AG04450 (cell line): ENCODE measurements around the gene SEC24B. TPM values are rescaled to one million over a fixed set of nuclear protein-coding genes. Genes with fewer than 3 reads are reported as not detected.

Source experiments
- CTCF ChIA-PET: fragments of 300-600, 350-600 bp; formaldehyde crosslinking; extraction: SDS; loops from one replicate; lab custom pipeline; 2022; ENCODE audit warnings: antibody characterized with exemption, inconsistent platforms; lab: Charles Lee
- POLR2A ChIA-PET: fragments of 350-600 bp; formaldehyde crosslinking; extraction: SDS; loops from one replicate; lab custom pipeline; 2021; ENCODE audit warnings: antibody characterized with exemption, inconsistent platforms; lab: Yijun Ruan, JAX
- DNase-seq: peaks from one replicate; pipeline ENCODE4 v3.0.0-alpha.2; 2011; ENCODE audit warnings: low read depth, low spot score
- H3K27ac ChIP-seq: one replicate; pipeline ENCODE4 v1.5.1; 2012; ENCODE audit warnings: low read depth, low read length, control low read depth
- H3K27me3 ChIP-seq: one replicate; pipeline ENCODE4 v1.6.0; 2012; ENCODE audit warnings: low read length; ENCODE audit not compliant: control insufficient read depth, insufficient read depth
- H3K4me3 ChIP-seq: 2 replicates; pipeline ENCODE4 v1.5.1; 2011; ENCODE audit warnings: mild to moderate bottlenecking, low read depth, low read length, control low read depth
- H3K9me3 ChIP-seq: 2 replicates; pipeline ENCODE4 v1.5.1; 2012; ENCODE audit warnings: low read length; ENCODE audit not compliant: control insufficient read depth, insufficient read depth
- polyA plus RNA-seq: library from polyadenylated mRNA; depleted of rRNA; stranded (reverse); fragments of >200 nt; gene quantifications from 2 replicates; pipeline ENCODE4 v1.2.3, GENCODE V29; 2011
- TF ChIP-seq, protein P1 (sequence below): IDR thresholded peaks from 2 replicates; pipeline ENCODE4 v1.5.1; 2011; ENCODE audit warnings: low read depth, low read length, control low read depth, inconsistent platforms

Gene SEC24B
- polyA plus RNA-seq, 1 experiment = 55.9 TPM

DNA sequence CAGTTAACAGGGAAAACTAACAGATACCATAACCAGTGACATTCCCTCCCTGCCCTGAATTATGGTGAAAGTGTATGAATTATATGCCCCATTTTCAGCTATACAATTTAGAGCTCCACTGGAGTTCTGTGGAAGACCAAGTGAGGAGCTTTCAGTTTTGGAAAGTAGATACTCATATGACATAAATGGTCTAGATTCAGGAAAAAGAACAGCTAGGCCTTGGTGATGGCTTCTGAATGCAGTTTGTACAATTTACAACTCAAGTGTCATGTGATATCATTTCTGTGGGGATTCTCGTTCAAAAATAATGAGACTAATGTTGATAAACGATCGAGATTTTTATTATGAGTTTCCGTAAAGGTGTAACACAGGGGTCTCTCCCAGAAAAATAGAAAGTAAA lies 8.2 kb upstream of the SEC24B start:
- no peaks in the 10 kb centered on the region for H3K27me3 ChIP-seq
- TF ChIP-seq, protein P1, sequence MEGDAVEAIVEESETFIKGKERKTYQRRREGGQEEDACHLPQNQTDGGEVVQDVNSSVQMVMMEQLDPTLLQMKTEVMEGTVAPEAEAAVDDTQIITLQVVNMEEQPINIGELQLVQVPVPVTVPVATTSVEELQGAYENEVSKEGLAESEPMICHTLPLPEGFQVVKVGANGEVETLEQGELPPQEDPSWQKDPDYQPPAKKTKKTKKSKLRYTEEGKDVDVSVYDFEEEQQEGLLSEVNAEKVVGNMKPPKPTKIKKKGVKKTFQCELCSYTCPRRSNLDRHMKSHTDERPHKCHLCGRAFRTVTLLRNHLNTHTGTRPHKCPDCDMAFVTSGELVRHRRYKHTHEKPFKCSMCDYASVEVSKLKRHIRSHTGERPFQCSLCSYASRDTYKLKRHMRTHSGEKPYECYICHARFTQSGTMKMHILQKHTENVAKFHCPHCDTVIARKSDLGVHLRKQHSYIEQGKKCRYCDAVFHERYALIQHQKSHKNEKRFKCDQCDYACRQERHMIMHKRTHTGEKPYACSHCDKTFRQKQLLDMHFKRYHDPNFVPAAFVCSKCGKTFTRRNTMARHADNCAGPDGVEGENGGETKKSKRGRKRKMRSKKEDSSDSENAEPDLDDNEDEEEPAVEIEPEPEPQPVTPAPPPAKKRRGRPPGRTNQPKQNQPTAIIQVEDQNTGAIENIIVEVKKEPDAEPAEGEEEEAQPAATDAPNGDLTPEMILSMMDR = no peak
- ChIA-PET CTCF (interaction anchor here (0.7 to 6.9 kb wide), 5 partner anchors 8 to 553 kb away, joined by 3 to 64 read pairs (median 28); partner anchors contain the start of genes CASP6, RRH and SEC24B), POLR2A (no interaction called here)
- no peak for DNase-seq
- no peak overlapping the region for H3K4me3 ChIP-seq
- H3K27ac ChIP-seq = no peak overlapping the region
- H3K9me3 ChIP-seq = no peaks in the 10 kb centered on the region

DNA sequence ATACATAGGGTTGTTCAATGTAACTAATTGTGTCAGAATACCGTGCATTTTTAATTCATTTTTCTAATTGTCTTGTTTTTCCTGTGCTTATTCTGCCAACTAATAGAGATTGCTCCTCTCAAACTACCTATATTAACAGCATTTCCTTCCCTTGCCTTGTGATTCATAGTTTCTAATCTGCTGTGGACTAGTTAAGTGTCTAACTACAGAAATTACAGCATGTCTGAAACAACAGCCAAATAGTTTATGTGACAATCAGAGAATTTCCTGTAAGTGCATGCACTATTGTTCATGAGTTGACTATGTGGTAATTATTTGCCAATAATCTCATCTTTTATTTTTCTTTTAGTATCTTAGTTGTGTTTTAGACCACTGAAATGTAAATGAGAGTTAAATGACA lies 4.1 kb upstream of the SEC24B start:
- ChIA-PET POLR2A (no interaction called here), CTCF (interaction anchor here (0.7 kb wide), 1 partner anchor 397 kb away, joined by 3 read pairs; no protein-coding TSS in a partner anchor)
- Histone ChIP-seq H3K27me3 (no peaks in the 10 kb centered on the region), H3K4me3 (no peak overlapping the region), H3K9me3 (no peaks in the 10 kb centered on the region), H3K27ac (no peak overlapping the region)
- TF ChIP-seq, protein P1 = no peak
- no peak for DNase-seq

DNA sequence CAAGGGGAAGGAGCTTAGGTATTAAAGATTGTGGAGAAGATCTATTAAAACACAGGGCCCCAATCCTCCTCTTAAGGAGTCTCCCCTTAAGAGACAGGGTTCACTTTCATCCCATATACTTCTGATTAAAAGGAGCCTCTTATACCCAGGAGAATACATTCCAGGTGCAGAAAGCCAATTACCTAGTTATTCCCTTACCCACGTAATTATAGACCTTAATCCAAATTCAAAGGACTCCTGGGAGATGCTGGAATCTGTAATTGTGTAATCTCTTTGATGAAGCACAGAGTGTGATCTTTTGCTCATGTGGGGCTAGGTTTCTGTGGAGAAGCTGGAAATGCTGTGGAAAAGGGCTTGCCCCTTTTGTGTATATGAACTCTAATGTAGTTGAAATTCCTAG lies 1.4 kb upstream of the SEC24B start:
- Histone ChIP-seq H3K27me3 (no peaks in the 10 kb centered on the region), H3K9me3 (no peaks in the 10 kb centered on the region), H3K27ac (no peak overlapping the region), H3K4me3 (no peak overlapping the region)
- DNase-seq = no peak
- CTCF ChIA-PET = interaction anchor here (0.6 to 2.9 kb wide), 16 partner anchors 9 to 754 kb away, joined by 3 to 31 read pairs (median 6); partner anchors contain the start of gene RRH
- TF ChIP-seq, protein P1 = no peak
- POLR2A ChIA-PET = interaction anchor here (0.6 kb wide), 2 partner anchors 23 to 38 kb away, joined by 3 read pairs; no protein-coding TSS in a partner anchor

DNA sequence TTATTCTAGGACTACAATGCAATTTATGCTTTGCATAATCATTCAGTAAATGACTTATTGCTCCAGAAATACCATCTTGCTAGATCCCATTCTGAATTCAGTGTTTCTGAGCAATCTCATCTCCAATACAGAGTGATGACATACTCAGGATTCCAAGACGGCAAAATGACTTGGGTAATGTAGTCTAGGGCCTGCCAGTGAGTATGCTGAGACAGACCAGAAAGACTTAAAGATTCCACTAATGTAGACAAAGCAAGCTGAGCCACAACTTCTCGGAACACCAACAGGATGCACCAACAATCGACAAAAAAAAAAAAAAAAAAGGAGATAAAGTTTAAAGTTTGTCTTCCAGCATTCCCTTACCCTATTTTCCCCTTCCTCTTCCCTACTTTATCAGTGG lies 919 bp upstream of the SEC24B start:
- peak; percentile 39 for DNase-seq
- no peak overlapping the region for H3K27ac ChIP-seq
- TF ChIP-seq, protein P1 = no peak

More for the DNA sequence above, 919 bp upstream of the SEC24B start:
- ChIA-PET POLR2A (interaction anchor here (0.6 kb wide), 2 partner anchors 22 to 38 kb away, joined by 3 read pairs; no protein-coding TSS in a partner anchor), CTCF (interaction anchor here (0.6 to 2.9 kb wide), 48 partner anchors 9 to 754 kb away, joined by 3 to 31 read pairs (median 4); partner anchors contain the start of genes CFI and RRH)
- H3K9me3 ChIP-seq = no peaks in the 10 kb centered on the region
- H3K27me3 ChIP-seq = no peaks in the 10 kb centered on the region
- H3K4me3 ChIP-seq = peak overlapping the region; percentile 81
